ENCODE measurements around the gene SLC38A5. TPM values are rescaled to one million over a fixed set of nuclear protein-coding genes. Genes with fewer than 3 reads are reported as not detected.

Gene SLC38A5
- total RNA-seq, 5 donors from 2014 or later (not counting 1 experiment from before 2014, with no cell fraction given): 18.0 to 37.0 (median 26.5) TPM

GRCh38 chrX:48478806-48479205, 8.7 kb upstream of the SLC38A5 start:
- Mint-ChIP-seq H3K9me3 (no peaks in the 10 kb centered on the region), H3K27ac (peak overlapping the region in 1 of 2 donors; percentile 70), H3K4me3 (no peak overlapping the region), H3K4me1 (peaks cover 20 to 32% (median 25%) of the 10 kb centered on the region in 3 donors), H3K36me3 (peaks cover 16% of the 10 kb centered on the region), H3K27me3 (peaks cover 0 to 12% of the 10 kb centered on the region in 2 donors)
- H3K4me1 ChIP-seq (ENCODE audit: control insufficient read depth in 1 of 2, extremely low read depth in 1 of 2, insufficient read depth in 2 of 2, low read length in 2 of 2): peaks cover 4 to 16% of the 10 kb centered on the region in 2 experiments
- DNase-seq (no peak), ATAC-seq (replicated peaks in 1 of 4) (no peak)
- CTCF ChIA-PET: no interaction called here
- POLR2A ChIA-PET: no interaction called here
- no peaks in the 10 kb centered on the region for H3K9me3 ChIP-seq
- no peak overlapping the region for H3K4me3 ChIP-seq (ENCODE audit: control insufficient read depth in 1 of 2, extremely low read depth in 1 of 2, low read length in 1 of 2)
- no peak overlapping the region for H3K27ac ChIP-seq (ENCODE audit: low read length)
- H3K27me3 ChIP-seq (replicated peaks in 1 of 2; ENCODE audit: control insufficient read depth in 2 of 2, extremely low read depth in 1 of 2, insufficient read depth in 2 of 2, low read length in 1 of 2): no peaks in the 10 kb centered on the region
- no CpG with 5 or more reads among the region's 5 CpGs for WGBS (ENCODE audit: insufficient coverage)
- H3K36me3 ChIP-seq (ENCODE audit: control insufficient read depth in 2 of 2, extremely low read depth in 1 of 2, insufficient read depth in 1 of 2, low read length in 1 of 2): peaks cover 4 to 30% of the 10 kb centered on the region in 2 donors

DNA sequence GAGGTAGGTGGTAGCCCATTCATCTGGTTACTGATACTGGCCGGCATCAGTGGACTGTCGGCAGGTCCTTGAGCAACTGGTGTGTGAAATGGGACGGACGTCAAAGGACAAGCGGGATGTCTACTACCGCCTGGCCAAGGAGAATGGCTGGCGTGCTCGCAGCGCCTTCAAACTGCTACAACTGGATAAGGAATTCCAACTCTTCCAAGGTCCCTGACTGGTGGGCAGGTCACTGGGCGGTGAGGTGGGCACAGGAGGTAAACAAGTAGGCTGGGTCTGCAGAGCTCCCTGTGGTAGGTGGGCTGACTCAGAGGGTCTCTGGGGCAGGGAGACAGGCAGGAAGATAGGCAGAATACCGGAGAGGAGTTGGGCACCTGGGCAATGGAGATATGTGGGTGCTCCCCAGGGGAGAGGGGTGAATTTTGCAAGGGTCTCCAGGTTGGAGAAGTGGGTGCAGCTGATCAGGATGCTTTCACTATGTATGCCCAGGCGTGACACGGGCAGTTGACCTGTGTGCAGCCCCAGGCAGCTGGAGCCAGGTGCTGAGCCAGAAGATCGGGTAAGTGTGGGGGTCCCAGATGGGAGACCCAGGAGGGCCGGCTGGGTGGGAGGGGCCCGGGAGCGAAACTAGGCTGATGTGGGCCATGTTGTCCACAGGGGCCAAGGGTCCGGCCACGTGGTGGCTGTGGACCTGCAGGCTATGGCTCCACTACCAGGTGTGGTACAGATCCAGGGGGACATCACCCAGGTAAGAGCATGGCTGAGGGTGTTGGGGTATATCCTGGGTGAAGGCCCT, 8.1 kb upstream of the SLC38A5 start:
- Mint-ChIP-seq H3K27me3 (peaks cover 0 to 12% of the 10 kb centered on the region in 2 donors), H3K4me1 (peaks cover 20 to 32% (median 25%) of the 10 kb centered on the region in 3 donors), H3K4me3 (peak overlapping the region in 2 of 3 donors; percentile 89 to 94), H3K36me3 (peaks cover 16% of the 10 kb centered on the region), H3K9me3 (no peaks in the 10 kb centered on the region), H3K27ac (peak overlapping the region in 1 of 2 donors; percentile 70)
- ChIA-PET POLR2A (no interaction called here), CTCF (no interaction called here)
- Histone ChIP-seq H3K4me3 (ENCODE audit: control insufficient read depth in 1 of 2, extremely low read depth in 1 of 2, low read length in 1 of 2) (no peak overlapping the region), H3K36me3 (ENCODE audit: control insufficient read depth in 2 of 2, extremely low read depth in 1 of 2, insufficient read depth in 1 of 2, low read length in 1 of 2) (peaks cover 4 to 25% of the 10 kb centered on the region in 2 donors), H3K4me1 (ENCODE audit: control insufficient read depth in 1 of 2, extremely low read depth in 1 of 2, insufficient read depth in 2 of 2, low read length in 2 of 2) (peaks cover 4 to 16% of the 10 kb centered on the region in 2 experiments), H3K27ac (ENCODE audit: low read length) (no peak overlapping the region), H3K9me3 (no peaks in the 10 kb centered on the region), H3K27me3 (replicated peaks in 1 of 2; ENCODE audit: control insufficient read depth in 2 of 2, extremely low read depth in 1 of 2, insufficient read depth in 2 of 2, low read length in 1 of 2) (no peaks in the 10 kb centered on the region)
- 98% methylated on average over 12 of the region's 19 CpGs for WGBS (ENCODE audit: insufficient coverage)
- ATAC-seq (replicated peaks in 1 of 4) (no peak), DNase-seq (no peak)

GRCh38 chrX:48476919-48477318, 6.9 kb upstream of the SLC38A5 start:
- no peaks in the 10 kb centered on the region for H3K27me3 ChIP-seq (replicated peaks in 1 of 2; ENCODE audit: control insufficient read depth in 2 of 2, extremely low read depth in 1 of 2, insufficient read depth in 2 of 2, low read length in 1 of 2)
- H3K9me3 ChIP-seq: no peaks in the 10 kb centered on the region
- H3K27ac ChIP-seq (ENCODE audit: low read length): peak overlapping the region; percentile 72
- Mint-ChIP-seq H3K4me1 (peaks cover 20 to 32% (median 25%) of the 10 kb centered on the region in 3 donors), H3K9me3 (no peaks in the 10 kb centered on the region), H3K4me3 (peak overlapping the region; percentile 86 to 94 (median 89)), H3K27me3 (peaks cover 0 to 12% of the 10 kb centered on the region in 2 donors), H3K36me3 (peaks cover 16% of the 10 kb centered on the region), H3K27ac (peak overlapping the region; percentile 87 to 93)
- peaks cover 4 to 16% of the 10 kb centered on the region in 2 experiments for H3K4me1 ChIP-seq (ENCODE audit: control insufficient read depth in 1 of 2, extremely low read depth in 1 of 2, insufficient read depth in 2 of 2, low read length in 2 of 2)
- H3K4me3 ChIP-seq (ENCODE audit: control insufficient read depth in 1 of 2, extremely low read depth in 1 of 2, low read length in 1 of 2): peak overlapping the region in 1 of 2 donors; percentile 92
- H3K36me3 ChIP-seq (ENCODE audit: control insufficient read depth in 2 of 2, extremely low read depth in 1 of 2, insufficient read depth in 1 of 2, low read length in 1 of 2): peaks cover 0 to 18% of the 10 kb centered on the region in 2 donors
- no peak for ATAC-seq (replicated peaks in 1 of 4)
- ChIA-PET CTCF (no interaction called here), POLR2A (no interaction called here)
- WGBS (ENCODE audit: insufficient coverage): 46% methylated on average over 3 of the region's 4 CpGs
- DNase-seq: no peak

DNA sequence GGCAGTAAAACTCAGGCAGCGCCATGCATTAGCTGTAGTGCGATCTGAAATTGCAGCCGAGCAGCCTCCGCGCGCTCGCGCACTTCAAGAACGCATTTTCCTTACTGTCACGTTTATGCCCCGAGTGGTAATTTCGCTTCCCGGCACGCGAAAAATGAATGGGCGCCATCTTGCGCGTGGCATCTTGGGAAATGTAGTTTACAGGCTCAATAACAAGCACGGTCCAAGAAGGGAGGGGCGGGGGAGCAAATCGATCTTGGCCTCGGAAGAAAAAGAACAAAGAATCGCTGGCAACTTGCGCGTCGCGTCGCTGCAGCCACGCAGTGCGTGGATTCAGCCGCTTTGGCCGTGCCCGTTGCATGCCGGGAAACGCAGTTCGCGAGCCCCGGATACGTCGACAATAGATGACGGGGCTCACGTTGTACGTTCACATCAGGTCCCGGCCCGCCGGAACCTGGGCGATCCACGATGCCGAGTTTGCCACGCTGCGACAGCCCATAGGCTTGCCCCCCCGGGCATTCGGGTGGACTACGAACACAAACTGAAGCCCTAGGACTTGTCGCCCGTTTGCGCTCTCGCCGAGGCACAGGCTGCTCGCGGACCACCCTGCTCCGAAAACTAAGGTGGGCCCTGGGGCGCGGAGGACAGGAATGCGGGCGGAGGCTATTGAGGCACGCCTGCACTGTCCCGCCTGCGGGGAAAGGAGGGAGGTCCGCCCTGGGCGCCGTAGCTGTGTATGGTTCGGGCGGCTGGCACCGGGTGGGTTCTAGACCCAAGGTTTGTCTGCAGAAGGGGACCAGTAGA, 5.9 kb upstream of the SLC38A5 start, which contains the start of gene FTSJ1:
Gene FTSJ1 (plus strand): TSS at position 426 of the 804 bp plus-strand sequence. CDS start 1,849 bp downstream, outside the sequence.
- no peaks in the 10 kb centered on the region for H3K9me3 ChIP-seq
- H3K27ac ChIP-seq (ENCODE audit: low read length): peak within 1 kb of the TSS; percentile 72
- ATAC-seq (replicated peaks in 1 of 4) (peak; percentile 93 to 96 (median 95)), DNase-seq (peak; percentile 68 to 95 (median 90))
- Mint-ChIP-seq H3K9me3 (no peaks in the 10 kb centered on the region), H3K27me3 (peaks cover 0 to 12% of the 10 kb centered on the region in 2 donors), H3K4me1 (peaks cover 20 to 32% (median 25%) of the 10 kb centered on the region in 3 donors), H3K4me3 (peak within 1 kb of the TSS; percentile 86 to 94 (median 89)), H3K36me3 (peaks cover 16% of the 10 kb centered on the region), H3K27ac (peak within 1 kb of the TSS; percentile 87 to 93)
- ChIA-PET CTCF (no interaction called here), POLR2A (no interaction called here)
- H3K36me3 ChIP-seq (ENCODE audit: control insufficient read depth in 2 of 2, extremely low read depth in 1 of 2, insufficient read depth in 1 of 2, low read length in 1 of 2): peaks cover 0 to 10% of the 10 kb centered on the region in 2 donors
- peaks cover 4 to 16% of the 10 kb centered on the region in 2 experiments for H3K4me1 ChIP-seq (ENCODE audit: control insufficient read depth in 1 of 2, extremely low read depth in 1 of 2, insufficient read depth in 2 of 2, low read length in 2 of 2)
- H3K4me3 ChIP-seq (ENCODE audit: control insufficient read depth in 1 of 2, extremely low read depth in 1 of 2, low read length in 1 of 2): peak within 1 kb of the TSS; percentile 70 to 92
- no peaks in the 10 kb centered on the region for H3K27me3 ChIP-seq (replicated peaks in 1 of 2; ENCODE audit: control insufficient read depth in 2 of 2, extremely low read depth in 1 of 2, insufficient read depth in 2 of 2, low read length in 1 of 2)
- 0% methylated on average over 41 of the region's 75 CpGs for WGBS (ENCODE audit: insufficient coverage)

DNA sequence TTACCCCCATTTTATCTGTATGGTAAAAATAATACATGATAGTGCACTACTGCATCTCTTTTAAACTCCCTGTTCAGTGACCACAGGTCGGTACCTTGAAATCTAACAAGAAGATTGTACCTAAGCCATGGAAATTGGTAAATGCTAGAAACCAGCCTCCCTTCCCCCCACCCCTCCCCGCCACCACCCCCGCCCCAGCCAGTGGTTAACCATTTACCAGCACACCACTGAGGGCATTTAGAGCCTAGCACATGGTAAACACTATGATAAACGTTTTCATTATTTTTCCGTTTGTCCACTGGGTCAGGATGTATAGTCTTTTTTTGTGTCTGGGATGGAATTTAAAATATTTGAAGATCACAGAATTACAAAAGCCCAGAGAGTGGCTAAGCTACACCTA, 5.2 kb upstream of the SLC38A5 start:
- H3K4me1 Mint-ChIP-seq: peaks cover 20 to 32% (median 25%) of the 10 kb centered on the region in 3 donors

DNA sequence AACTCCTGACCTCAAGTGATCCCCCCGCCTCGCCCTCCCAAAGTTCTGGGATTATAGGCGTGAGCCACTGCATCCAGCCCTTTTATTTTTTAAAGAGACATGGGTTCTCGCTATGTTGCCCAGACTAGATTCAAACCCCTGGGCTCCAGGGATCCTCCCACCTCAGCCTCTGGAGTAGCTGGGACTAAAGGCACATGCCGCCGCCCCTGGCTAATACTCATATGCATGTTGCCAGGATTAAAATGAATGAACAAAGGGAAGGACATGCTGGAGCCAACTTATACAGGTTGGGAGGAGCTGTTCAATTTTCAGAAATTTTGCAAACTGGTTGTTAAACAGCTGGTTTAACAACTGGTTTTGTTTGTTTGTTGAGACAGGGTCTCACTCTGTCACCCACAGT, 4.5 kb upstream of the SLC38A5 start:
- H3K27me3 Mint-ChIP-seq: peaks cover 0 to 12% of the 10 kb centered on the region in 2 donors

More for the DNA sequence above, 5.2 kb upstream of the SLC38A5 start:
- no CpG with 5 or more reads among the region's 5 CpGs for WGBS (ENCODE audit: insufficient coverage)
- ATAC-seq (replicated peaks in 1 of 4) (no peak), DNase-seq (no peak)
- ChIA-PET POLR2A (no interaction called here), CTCF (interaction anchor here in 1 of 2 donors (0.5 kb wide), 1 partner anchor 253 kb away, joined by 9 read pairs; no protein-coding TSS in a partner anchor)
- Histone ChIP-seq H3K27me3 (replicated peaks in 1 of 2; ENCODE audit: control insufficient read depth in 2 of 2, extremely low read depth in 1 of 2, insufficient read depth in 2 of 2, low read length in 1 of 2) (no peaks in the 10 kb centered on the region), H3K27ac (ENCODE audit: low read length) (peak overlapping the region; percentile 72), H3K4me1 (ENCODE audit: control insufficient read depth in 1 of 2, extremely low read depth in 1 of 2, insufficient read depth in 2 of 2, low read length in 2 of 2) (peaks cover 4 to 16% of the 10 kb centered on the region in 2 experiments), H3K4me3 (ENCODE audit: control insufficient read depth in 1 of 2, extremely low read depth in 1 of 2, low read length in 1 of 2) (peak overlapping the region; percentile 70 to 92), H3K9me3 (no peaks in the 10 kb centered on the region), H3K36me3 (ENCODE audit: control insufficient read depth in 2 of 2, extremely low read depth in 1 of 2, insufficient read depth in 1 of 2, low read length in 1 of 2) (peaks cover 0 to 7% of the 10 kb centered on the region in 2 donors)
- peaks cover 12% of the 10 kb centered on the region for H3K36me3 Mint-ChIP-seq
- peak overlapping the region; percentile 87 to 93 for H3K27ac Mint-ChIP-seq
- H3K4me3 Mint-ChIP-seq: peak overlapping the region; percentile 86 to 94 (median 89)
- H3K9me3 Mint-ChIP-seq: no peaks in the 10 kb centered on the region
- peaks cover 0 to 12% of the 10 kb centered on the region in 2 donors for H3K27me3 Mint-ChIP-seq

More for the DNA sequence above, 4.5 kb upstream of the SLC38A5 start:
- no peak overlapping the region for H3K27ac ChIP-seq (ENCODE audit: low read length)
- ATAC-seq (replicated peaks in 1 of 4): no peak
- Mint-ChIP-seq H3K4me3 (no peak overlapping the region), H3K9me3 (no peaks in the 10 kb centered on the region), H3K36me3 (peaks cover 10% of the 10 kb centered on the region), H3K4me1 (peaks cover 21 to 34% (median 28%) of the 10 kb centered on the region in 3 donors), H3K27ac (no peak overlapping the region)
- H3K4me3 ChIP-seq (ENCODE audit: control insufficient read depth in 1 of 2, extremely low read depth in 1 of 2, low read length in 1 of 2): no peak overlapping the region
- peaks cover 0 to 7% of the 10 kb centered on the region in 2 donors for H3K36me3 ChIP-seq (ENCODE audit: control insufficient read depth in 2 of 2, extremely low read depth in 1 of 2, insufficient read depth in 1 of 2, low read length in 1 of 2)
- peaks cover 4 to 21% of the 10 kb centered on the region in 2 experiments for H3K4me1 ChIP-seq (ENCODE audit: control insufficient read depth in 1 of 2, extremely low read depth in 1 of 2, insufficient read depth in 2 of 2, low read length in 2 of 2)
- no peaks in the 10 kb centered on the region for H3K27me3 ChIP-seq (replicated peaks in 1 of 2; ENCODE audit: control insufficient read depth in 2 of 2, extremely low read depth in 1 of 2, insufficient read depth in 2 of 2, low read length in 1 of 2)
- POLR2A ChIA-PET: no interaction called here
- no peaks in the 10 kb centered on the region for H3K9me3 ChIP-seq
- WGBS (ENCODE audit: insufficient coverage): no CpG with 5 or more reads among the region's 6 CpGs
- CTCF ChIA-PET: interaction anchor here in 1 of 2 donors (0.5 to 0.7 kb wide), 2 partner anchors 252 to 388 kb away, joined by 3 to 9 read pairs; no protein-coding TSS in a partner anchor
- DNase-seq: no peak
